Measurements from ENCODE around the gene SGTA. TPM values are rescaled to one million over a fixed set of nuclear protein-coding genes. Genes with fewer than 3 reads are reported as not detected.

The SGTA gene
- total and polyA plus RNA-seq, 2 of the 13 experiments (the other 11 are each of a cell fraction or from before 2014, with no cell fraction given) = 43.9 to 47.4 TPM

GRCh38 chr19:2796659-2797266, 13.7 kb upstream of the SGTA start:
- no peak for FAIRE-seq
- WGBS (ENCODE audit: low lambda C conversion rate) = 99% methylated on average over 12 of the region's 23 CpGs

More at GRCh38 chr19:2796659-2797266, 13.7 kb upstream of the SGTA start:
- intact Hi-C loops (cut with micrococcal nuclease; ENCODE audit: unreplicated experiment) = no loop called here
- Histone ChIP-seq H3K27ac (ENCODE audit: extremely low read length, insufficient read depth, low read length) (no peak overlapping the region), H3K4me2 (ENCODE audit: low read depth, low read length) (no peak overlapping the region), H3K27me3 (ENCODE audit: control insufficient read depth in 1 of 2, insufficient read depth in 2 of 2, low read length in 2 of 2) (no peaks in the 10 kb centered on the region), H2AFZ (ENCODE audit: low read length) (no peak overlapping the region), H3K79me2 (ENCODE audit: insufficient read depth, low read length) (no peaks in the 10 kb centered on the region), H3K4me1 (ENCODE audit: insufficient read depth, low read length) (no peaks in the 10 kb centered on the region), H3K4me3 (replicated peaks in 1 of 3; ENCODE audit: insufficient read depth in 1 of 3, low read depth in 2 of 3, low read length in 3 of 3) (no peak overlapping the region), H3K9me3 (ENCODE audit: low read length) (no peaks in the 10 kb centered on the region), H4K20me1 (ENCODE audit: insufficient read depth, low read length) (no peaks in the 10 kb centered on the region), H3K9ac (ENCODE audit: insufficient read depth, low read depth, low read length) (no peak overlapping the region), H3K36me3 (replicated peaks in 1 of 2; ENCODE audit: control insufficient read depth in 1 of 2, insufficient read depth in 2 of 2, low read length in 2 of 2) (peaks cover 28 to 76% of the 10 kb centered on the region in 2 experiments; a peak in 4 of 5 replicates)
- in situ Hi-C loops (cut with HindIII; ENCODE audit: extremely low pct_ligation_motif_present, low pct_unique_long_range_greater_than_20kb) = no loop called here
- TF ChIP-seq ZNF275 (CRISPR knock-in tag; IDR thresholded peaks at IDR 0.05; ENCODE audit: borderline replicate concordance) (no peak), AGO2 (optimal IDR thresholded peaks at IDR 0.05; ENCODE audit: low read depth, low read length) (peak; percentile 50), TAF15 (IDR thresholded peaks at IDR 0.05; ENCODE audit: low read depth, low read length, poor library complexity, severe bottlenecking) (no peak), ZNF263 (CRISPR knock-in tag; IDR thresholded peaks at IDR 0.05) (peak; percentile 21; the same call in 1 of the 2 replicates), ZNF562 (CRISPR knock-in tag; IDR thresholded peaks at IDR 0.05; ENCODE audit: borderline replicate concordance) (no peak), PAXIP1 (CRISPR knock-in tag; conservative IDR thresholded peaks at IDR 0.05) (no peak)
- POLR2A ChIA-PET = no interaction called here
- CTCF ChIA-PET (ENCODE audit: low intra/inter-chr PET ratio, low total read pairs) = no interaction called here
- ATAC-seq = no peak
- DNase-seq (ENCODE audit: low spot score) = no peak
- BruUV-seq (replicated peaks) = no TSS peak

All from HepG2 (cell line).